Glutamatergic neuron (in vitro differentiated cells): ENCODE measurements around the gene DNAJB6. TPM values are rescaled to one million over a fixed set of nuclear protein-coding genes. Genes with fewer than 3 reads are reported as not detected.

ENCODE experiments used
- DNase-seq: peaks from one replicate; pipeline ENCODE4 v3.0.0; 2022
- H3K27ac Mint-ChIP-seq: one replicate; pipeline ENCODE4 v1.8.0; 2020; ENCODE audit warnings: mild to moderate bottlenecking, mixed read lengths, inconsistent platforms; ENCODE audit not compliant: unreplicated experiment
- H3K27me3 Mint-ChIP-seq: one replicate; pipeline ENCODE4 v1.8.0; 2020; ENCODE audit warnings: mild to moderate bottlenecking, moderate library complexity, mixed read lengths, inconsistent platforms; ENCODE audit not compliant: unreplicated experiment
- H3K36me3 Mint-ChIP-seq: one replicate; pipeline ENCODE4 v1.8.0; 2020; ENCODE audit warnings: mild to moderate bottlenecking, mixed read lengths, inconsistent platforms; ENCODE audit not compliant: unreplicated experiment
- H3K4me1 Mint-ChIP-seq: one replicate; pipeline ENCODE4 v1.8.0; 2020; ENCODE audit warnings: mild to moderate bottlenecking, low read depth, mixed read lengths, inconsistent platforms; ENCODE audit not compliant: unreplicated experiment
- H3K4me3 Mint-ChIP-seq: one replicate; pipeline ENCODE4 v1.8.0; 2020; ENCODE audit warnings: mild to moderate bottlenecking, mixed read lengths, inconsistent platforms; ENCODE audit not compliant: unreplicated experiment
- H3K9me3 Mint-ChIP-seq: one replicate; pipeline ENCODE4 v1.8.0; 2020; ENCODE audit warnings: mild to moderate bottlenecking, moderate library complexity, mixed read lengths, inconsistent platforms; ENCODE audit not compliant: unreplicated experiment
- total RNA-seq: library from RNA; stranded (reverse); fragmentation: NEBNext Ultra II Directional; extraction: Animal tissue kit (Norgen Biotek cat#: 25700); gene quantifications from one replicate; pipeline ENCODE4 v1.2.1, GENCODE V29; 2021; ENCODE audit not compliant: unreplicated experiment
- TF ChIP-seq, protein P1 (sequence below): fragments of 200-600 bp; sonication (generic); IDR thresholded peaks from one replicate; pipeline ENCODE4 v1.5.0; 2021; ENCODE audit not compliant: partially characterized antibody, unreplicated experiment

Gene DNAJB6
- total RNA-seq, 1 donor from 2014 or later: 120 TPM

DNA sequence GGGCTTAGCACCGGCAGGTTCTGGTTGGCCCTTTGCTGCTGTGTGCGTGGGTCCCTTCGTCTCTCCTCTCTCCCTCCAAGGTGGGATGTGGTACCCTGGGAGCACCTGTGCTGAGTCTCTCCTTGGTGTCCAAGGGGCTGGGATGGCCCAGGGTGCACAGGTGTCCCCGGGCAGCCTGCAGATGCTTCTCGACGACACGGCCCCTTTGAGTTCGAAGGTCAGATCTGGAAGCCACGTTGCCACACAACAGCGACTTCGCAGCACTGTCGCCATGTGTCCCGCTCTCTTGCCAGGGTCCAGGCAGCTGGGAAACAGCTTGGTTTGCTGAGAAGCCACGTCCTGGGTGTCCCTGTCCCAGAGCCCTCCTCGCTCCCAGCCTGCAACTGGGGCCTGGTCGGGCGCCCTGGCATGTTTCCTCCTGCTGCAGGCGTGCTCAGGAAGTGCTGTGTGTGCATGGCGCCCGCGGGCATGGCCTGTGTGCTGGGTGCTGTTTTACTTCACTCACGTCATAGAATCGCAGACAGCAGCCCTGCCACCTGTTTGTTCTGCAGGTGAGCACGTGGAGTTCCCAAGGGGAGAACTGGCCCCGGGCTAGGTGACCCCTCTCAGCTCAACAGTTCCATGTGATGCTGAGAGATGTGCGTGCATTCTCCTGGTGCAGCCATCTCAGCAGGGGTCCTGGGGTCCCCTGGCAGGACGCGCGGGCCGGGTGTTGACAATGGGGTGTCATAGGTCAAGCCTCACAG lies 70.9 kb downstream of the DNAJB6 start:
- Mint-ChIP-seq H3K27me3 (peaks cover 3% of the 10 kb centered on the region), H3K27ac (no peak overlapping the region), H3K4me1 (peaks cover 13% of the 10 kb centered on the region), H3K9me3 (peaks cover 9% of the 10 kb centered on the region), H3K36me3 (peaks cover 7% of the 10 kb centered on the region), H3K4me3 (no peak overlapping the region)
- TF ChIP-seq, protein P1, sequence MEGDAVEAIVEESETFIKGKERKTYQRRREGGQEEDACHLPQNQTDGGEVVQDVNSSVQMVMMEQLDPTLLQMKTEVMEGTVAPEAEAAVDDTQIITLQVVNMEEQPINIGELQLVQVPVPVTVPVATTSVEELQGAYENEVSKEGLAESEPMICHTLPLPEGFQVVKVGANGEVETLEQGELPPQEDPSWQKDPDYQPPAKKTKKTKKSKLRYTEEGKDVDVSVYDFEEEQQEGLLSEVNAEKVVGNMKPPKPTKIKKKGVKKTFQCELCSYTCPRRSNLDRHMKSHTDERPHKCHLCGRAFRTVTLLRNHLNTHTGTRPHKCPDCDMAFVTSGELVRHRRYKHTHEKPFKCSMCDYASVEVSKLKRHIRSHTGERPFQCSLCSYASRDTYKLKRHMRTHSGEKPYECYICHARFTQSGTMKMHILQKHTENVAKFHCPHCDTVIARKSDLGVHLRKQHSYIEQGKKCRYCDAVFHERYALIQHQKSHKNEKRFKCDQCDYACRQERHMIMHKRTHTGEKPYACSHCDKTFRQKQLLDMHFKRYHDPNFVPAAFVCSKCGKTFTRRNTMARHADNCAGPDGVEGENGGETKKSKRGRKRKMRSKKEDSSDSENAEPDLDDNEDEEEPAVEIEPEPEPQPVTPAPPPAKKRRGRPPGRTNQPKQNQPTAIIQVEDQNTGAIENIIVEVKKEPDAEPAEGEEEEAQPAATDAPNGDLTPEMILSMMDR: no peak
- no peak for DNase-seq

- DNase-seq: no peak
- H3K4me3 Mint-ChIP-seq: no peak overlapping the region
- TF ChIP-seq, protein P1: no peak
- peaks cover 6% of the 10 kb centered on the region for H3K4me1 Mint-ChIP-seq
- peaks cover 9% of the 10 kb centered on the region for H3K9me3 Mint-ChIP-seq
- H3K27ac Mint-ChIP-seq: no peak overlapping the region
- peaks cover 3% of the 10 kb centered on the region for H3K27me3 Mint-ChIP-seq
- peaks cover 7% of the 10 kb centered on the region for H3K36me3 Mint-ChIP-seq
Measured at GRCh38 chr7:157408258-157409101, 71.7 kb downstream of the DNAJB6 start.

DNA sequence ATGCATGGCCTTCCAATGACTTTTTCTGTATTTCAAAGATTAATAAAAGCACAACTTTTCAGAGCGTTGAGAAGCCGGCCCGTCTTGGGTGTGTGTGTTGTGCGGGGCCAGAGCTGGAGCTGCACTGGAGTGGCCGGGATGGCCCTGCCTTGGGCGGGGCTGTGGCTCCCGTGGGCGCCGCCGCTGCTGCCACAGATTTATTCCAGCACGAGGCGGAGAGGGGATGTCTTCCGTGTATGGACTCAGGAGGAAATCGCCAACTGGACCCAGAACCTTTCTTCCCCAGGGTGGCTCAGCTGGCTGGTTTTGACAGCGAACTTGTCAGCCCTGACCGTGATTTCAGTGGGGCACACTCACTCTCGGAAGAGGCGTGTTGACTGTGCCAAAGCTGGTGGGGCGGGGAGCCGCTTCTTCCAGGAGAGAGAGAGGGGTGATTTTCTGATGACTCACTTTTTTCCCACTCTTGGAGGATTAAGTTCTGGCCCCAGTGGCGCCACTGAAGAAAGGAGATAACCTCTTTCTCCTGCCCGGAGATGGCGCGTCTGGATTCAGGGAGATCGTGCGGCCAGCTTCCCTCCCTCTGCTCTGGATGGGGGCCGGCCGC lies 72.4 kb downstream of the DNAJB6 start:
- Mint-ChIP-seq H3K27me3 (peaks cover 3% of the 10 kb centered on the region), H3K4me3 (no peak overlapping the region), H3K36me3 (peaks cover 7% of the 10 kb centered on the region), H3K27ac (no peak overlapping the region), H3K4me1 (peaks cover 6% of the 10 kb centered on the region), H3K9me3 (peaks cover 9% of the 10 kb centered on the region)
- no peak for DNase-seq
- TF ChIP-seq, protein P1: no peak

- peaks cover 6% of the 10 kb centered on the region for H3K4me1 Mint-ChIP-seq
- H3K4me3 Mint-ChIP-seq: no peak overlapping the region
- H3K36me3 Mint-ChIP-seq: peaks cover 7% of the 10 kb centered on the region
- TF ChIP-seq, protein P1: no peak
- no peak overlapping the region for H3K27ac Mint-ChIP-seq
- H3K27me3 Mint-ChIP-seq: peaks cover 3% of the 10 kb centered on the region
- DNase-seq: no peak
- peaks cover 9% of the 10 kb centered on the region for H3K9me3 Mint-ChIP-seq
Measured at GRCh38 chr7:157409753-157410727, 73.2 kb downstream of the DNAJB6 start.
